ENCODE measurements around the gene FURIN. TPM values are rescaled to one million over a fixed set of nuclear protein-coding genes. Genes with fewer than 3 reads are reported as not detected.

The FURIN gene
- total and polyA plus RNA-seq, 9 of the 15 experiments (the other 6 are each of a cell fraction or from before 2014, with no cell fraction given), result 0.92 to 99.9 (median 34.8) TPM

DNA sequence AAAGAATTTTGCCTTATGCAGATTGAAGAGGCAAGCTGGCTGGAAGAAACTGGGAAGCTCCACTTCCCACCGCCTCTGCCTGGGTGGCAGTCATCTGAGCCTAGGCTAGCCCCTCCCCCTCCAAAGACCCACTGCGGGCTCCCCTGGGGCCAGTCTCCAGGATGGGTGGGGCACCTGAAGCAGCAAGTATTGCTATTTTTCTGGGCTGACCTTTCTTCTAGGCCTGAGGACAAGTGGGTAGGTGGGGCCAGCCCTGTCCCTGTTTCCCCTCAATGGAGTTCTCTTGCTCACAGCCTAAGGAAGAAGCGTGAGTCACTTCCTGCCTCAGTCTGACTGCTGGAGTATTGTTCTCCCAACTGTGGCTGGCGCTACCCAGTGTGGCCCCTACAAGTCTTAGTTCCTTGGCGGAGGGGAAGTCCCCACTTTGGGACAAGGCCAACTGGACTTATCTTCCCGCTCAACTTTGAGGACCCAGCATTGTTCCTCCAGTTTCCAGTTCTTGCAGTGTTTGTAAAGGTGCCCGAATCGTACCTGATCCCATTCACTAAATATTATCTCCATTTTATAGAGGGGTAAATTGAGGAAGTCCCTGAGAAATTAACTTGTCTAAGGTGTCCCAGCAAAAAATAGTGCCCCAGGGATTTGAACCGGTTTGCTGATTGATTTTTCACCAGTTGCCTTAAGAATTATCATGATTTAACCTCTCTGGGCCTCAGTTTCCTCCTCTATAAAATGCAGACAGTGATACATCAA lies 1.4 kb downstream of the FURIN start (continued):
- no peak for TF ChIP-seq ZFP91 (CRISPR knock-in tag; IDR thresholded peaks at IDR 0.05)
- no peak for TF ChIP-seq BACH1 (tag; IDR thresholded peaks at IDR 0.05)
- TF ChIP-seq SAP30 (IDR thresholded peaks at IDR 0.05; ENCODE audit: borderline replicate concordance, insufficient read depth, low read depth, low read length, poor library complexity, severe bottlenecking), result no peak
- peak; percentile 75 for TF ChIP-seq POLR2A (conservative IDR thresholded peaks at IDR 0.05)
- TF ChIP-seq, protein P1, sequence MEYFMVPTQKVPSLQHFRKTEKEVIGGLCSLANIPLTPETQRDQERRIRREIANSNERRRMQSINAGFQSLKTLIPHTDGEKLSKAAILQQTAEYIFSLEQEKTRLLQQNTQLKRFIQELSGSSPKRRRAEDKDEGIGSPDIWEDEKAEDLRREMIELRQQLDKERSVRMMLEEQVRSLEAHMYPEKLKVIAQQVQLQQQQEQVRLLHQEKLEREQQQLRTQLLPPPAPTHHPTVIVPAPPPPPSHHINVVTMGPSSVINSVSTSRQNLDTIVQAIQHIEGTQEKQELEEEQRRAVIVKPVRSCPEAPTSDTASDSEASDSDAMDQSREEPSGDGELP (CRISPR knock-in tag; IDR thresholded peaks at IDR 0.05; ENCODE audit: borderline replicate concordance), result peak; percentile 36; the same call in 1 of the 2 replicates
- peak in 1 of 2 experiments; percentile 59; a peak in 1 of 4 replicates for TF ChIP-seq UBTF (IDR thresholded peaks at IDR 0.05; ENCODE audit: borderline replicate concordance in 1 of 2, low read depth in 2 of 2, low read length in 2 of 2)
- TF ChIP-seq NFE2 (IDR thresholded peaks at IDR 0.05; ENCODE audit: low read depth), result 0 out of 2 replicates have a peak, but pooled peaks have one; percentile 32
- TF ChIP-seq GATAD2A (IDR thresholded peaks at IDR 0.05), result peak; percentile 51
- TF ChIP-seq, protein P2, sequence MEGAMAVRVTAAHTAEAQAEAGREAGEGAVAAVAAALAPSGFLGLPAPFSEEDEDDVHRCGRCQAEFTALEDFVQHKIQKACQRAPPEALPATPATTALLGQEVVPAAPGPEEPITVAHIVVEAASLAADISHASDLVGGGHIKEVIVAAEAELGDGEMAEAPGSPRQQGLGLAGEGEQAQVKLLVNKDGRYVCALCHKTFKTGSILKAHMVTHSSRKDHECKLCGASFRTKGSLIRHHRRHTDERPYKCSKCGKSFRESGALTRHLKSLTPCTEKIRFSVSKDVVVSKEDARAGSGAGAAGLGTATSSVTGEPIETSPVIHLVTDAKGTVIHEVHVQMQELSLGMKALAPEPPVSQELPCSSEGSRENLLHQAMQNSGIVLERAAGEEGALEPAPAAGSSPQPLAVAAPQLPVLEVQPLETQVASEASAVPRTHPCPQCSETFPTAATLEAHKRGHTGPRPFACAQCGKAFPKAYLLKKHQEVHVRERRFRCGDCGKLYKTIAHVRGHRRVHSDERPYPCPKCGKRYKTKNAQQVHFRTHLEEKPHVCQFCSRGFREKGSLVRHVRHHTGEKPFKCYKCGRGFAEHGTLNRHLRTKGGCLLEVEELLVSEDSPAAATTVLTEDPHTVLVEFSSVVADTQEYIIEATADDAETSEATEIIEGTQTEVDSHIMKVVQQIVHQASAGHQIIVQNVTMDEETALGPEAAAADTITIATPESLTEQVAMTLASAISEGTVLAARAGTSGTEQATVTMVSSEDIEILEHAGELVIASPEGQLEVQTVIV (CRISPR knock-in tag; IDR thresholded peaks at IDR 0.05; ENCODE audit: borderline replicate concordance), result no peak
- peak; percentile 14 for TF ChIP-seq RBBP5 (IDR thresholded peaks at IDR 0.05; ENCODE audit: borderline replicate concordance, insufficient read depth, low read length, poor library complexity, severe bottlenecking)
- peak; percentile 44; the same call in 1 of the 2 replicates for TF ChIP-seq POLR2G (IDR thresholded peaks at IDR 0.05; ENCODE audit: low read depth, low read length)
- no peak for TF ChIP-seq TEAD4 (IDR thresholded peaks at IDR 0.05; ENCODE audit: low read length)
- no peak for TF ChIP-seq TEAD4 (CRISPR knock-in tag; IDR thresholded peaks at IDR 0.05; ENCODE audit: borderline replicate concordance)
- TF ChIP-seq NEUROD1 (IDR thresholded peaks at IDR 0.05; ENCODE audit: borderline replicate concordance, low read depth, low read length, partially characterized antibody), result peak; percentile 52
- peak; percentile 52; the same call in 1 of the 2 replicates for TF ChIP-seq MBD2 (IDR thresholded peaks at IDR 0.05; ENCODE audit: borderline replicate concordance, low read depth)
- no peak for TF ChIP-seq SLC30A9 (CRISPR knock-in tag; IDR thresholded peaks at IDR 0.05)
- no peak for TF ChIP-seq TEAD1 (CRISPR knock-in tag; IDR thresholded peaks at IDR 0.05)
- peak; percentile 74 for TF ChIP-seq CTBP1 (IDR thresholded peaks at IDR 0.05; ENCODE audit: borderline replicate concordance)

Data from K562 (cell line).